ENCODE results near the gene TMSB4X.

DNA sequence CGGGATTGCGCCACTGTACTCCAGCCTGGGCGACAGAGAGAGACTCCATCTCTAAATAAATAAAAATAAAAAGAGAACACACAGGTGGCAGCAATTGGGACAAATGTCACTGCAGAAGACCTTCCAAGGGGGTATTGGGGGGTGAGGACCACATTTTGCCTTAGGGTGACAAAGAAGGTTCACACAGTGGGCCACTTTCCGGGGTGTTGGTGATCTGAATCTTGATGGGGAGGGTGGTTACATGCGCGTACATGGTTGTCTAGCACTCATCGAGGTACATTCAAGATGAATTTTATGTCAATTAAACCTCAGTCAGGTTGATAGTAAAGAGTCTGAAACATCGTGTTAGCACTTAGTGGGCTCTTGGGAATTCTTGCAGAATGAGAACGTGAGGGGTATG is 20.5 kb upstream of the TMSB4X start:
- TF ChIP-seq POLR2AphosphoS5 (IDR thresholded peaks at IDR 0.05; ENCODE audit: low read depth, low read length) (no peak), TAF1 (IDR thresholded peaks at IDR 0.05; ENCODE audit: borderline replicate concordance, insufficient read depth, low read length) (no peak)
